Left ventricle myocardium inferior (tissue), 1 donor: ENCODE measurements around the gene CTSA. TPM values are rescaled to one million over a fixed set of nuclear protein-coding genes. Genes with fewer than 3 reads are reported as not detected.

Experiments
- DNase-seq: peaks from one replicate; pipeline ENCODE4 v3.0.0-alpha.2; 2020
- H3K27ac ChIP-seq: fragments of 200-600 bp; replicated peaks from 2 replicates; pipeline ENCODE4 v1.8.0; 2021
- H3K27me3 ChIP-seq: fragments of 200-600 bp; 2 replicates; pipeline ENCODE4 v1.8.0; 2021; ENCODE audit warnings: low read depth
- H3K36me3 ChIP-seq: fragments of 200-600 bp; 2 replicates; pipeline ENCODE4 v1.8.0; 2021
- H3K4me1 ChIP-seq: fragments of 200-600 bp; 2 replicates; pipeline ENCODE4 v1.8.0; 2021
- H3K4me3 ChIP-seq: fragments of 200-600 bp; 2 replicates; pipeline ENCODE4 v1.8.0; 2021; ENCODE audit warnings: mild to moderate bottlenecking, moderate library complexity
- H3K9me3 ChIP-seq: fragments of 200-600 bp; replicated peaks from 2 replicates; pipeline ENCODE4 v1.8.0; 2021
- intact Hi-C: fragments of 100-400 bp; cut with micrococcal nuclease; formaldehyde crosslinking; loops from one replicate; pipeline ENCODE4 v1.11.0; 2022
- total RNA-seq: library from RNA; stranded (reverse); fragmentation: NEBNext Ultra II Directional; extraction: Animal tissue kit (Norgen Biotek cat#: 25700); gene quantifications from one replicate; pipeline ENCODE4 v1.2.1, GENCODE V29; 2021
- TF ChIP-seq, protein P1 (sequence below): fragments of 200-600 bp; IDR thresholded peaks from 2 replicates; pipeline ENCODE4 v1.8.0; 2021; ENCODE audit warnings: antibody characterized with exemption, mild to moderate bottlenecking, borderline replicate concordance
- donor health status: DM: no; HTN: yes; CAD: no; lungs with severe emphysema.

The CTSA gene
- total RNA-seq, 1 donor from 2014 or later = 116 TPM

DNA sequence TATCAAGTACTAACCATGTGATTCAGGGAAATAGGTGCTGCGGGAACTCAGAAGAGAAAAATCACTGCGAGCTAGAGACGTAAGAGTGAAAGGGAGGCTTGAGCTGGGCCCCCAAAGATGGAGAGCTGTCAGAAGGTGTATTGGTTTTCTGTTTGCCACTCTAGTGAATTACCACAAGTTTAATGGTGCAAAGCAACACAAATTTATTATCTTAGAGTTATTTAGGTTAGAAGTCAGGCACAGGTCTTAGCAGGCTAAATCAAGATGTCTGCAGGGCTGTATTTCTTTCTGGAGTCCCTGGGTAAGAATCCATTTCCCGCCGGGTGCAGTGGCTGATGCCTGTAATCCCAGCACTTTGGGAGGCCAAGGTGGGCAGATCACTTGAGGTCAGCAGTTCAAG is 31.2 kb upstream of the CTSA start:
- Histone ChIP-seq H3K36me3 (no peaks in the 10 kb centered on the region), H3K9me3 (no peaks in the 10 kb centered on the region), H3K27ac (no peak overlapping the region), H3K27me3 (no peaks in the 10 kb centered on the region), H3K4me3 (no peak overlapping the region), H3K4me1 (peaks cover 38% of the 10 kb centered on the region)
- intact Hi-C loops = no loop called here
- DNase-seq = no peak
- TF ChIP-seq, protein P1, sequence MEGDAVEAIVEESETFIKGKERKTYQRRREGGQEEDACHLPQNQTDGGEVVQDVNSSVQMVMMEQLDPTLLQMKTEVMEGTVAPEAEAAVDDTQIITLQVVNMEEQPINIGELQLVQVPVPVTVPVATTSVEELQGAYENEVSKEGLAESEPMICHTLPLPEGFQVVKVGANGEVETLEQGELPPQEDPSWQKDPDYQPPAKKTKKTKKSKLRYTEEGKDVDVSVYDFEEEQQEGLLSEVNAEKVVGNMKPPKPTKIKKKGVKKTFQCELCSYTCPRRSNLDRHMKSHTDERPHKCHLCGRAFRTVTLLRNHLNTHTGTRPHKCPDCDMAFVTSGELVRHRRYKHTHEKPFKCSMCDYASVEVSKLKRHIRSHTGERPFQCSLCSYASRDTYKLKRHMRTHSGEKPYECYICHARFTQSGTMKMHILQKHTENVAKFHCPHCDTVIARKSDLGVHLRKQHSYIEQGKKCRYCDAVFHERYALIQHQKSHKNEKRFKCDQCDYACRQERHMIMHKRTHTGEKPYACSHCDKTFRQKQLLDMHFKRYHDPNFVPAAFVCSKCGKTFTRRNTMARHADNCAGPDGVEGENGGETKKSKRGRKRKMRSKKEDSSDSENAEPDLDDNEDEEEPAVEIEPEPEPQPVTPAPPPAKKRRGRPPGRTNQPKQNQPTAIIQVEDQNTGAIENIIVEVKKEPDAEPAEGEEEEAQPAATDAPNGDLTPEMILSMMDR = no peak

DNA sequence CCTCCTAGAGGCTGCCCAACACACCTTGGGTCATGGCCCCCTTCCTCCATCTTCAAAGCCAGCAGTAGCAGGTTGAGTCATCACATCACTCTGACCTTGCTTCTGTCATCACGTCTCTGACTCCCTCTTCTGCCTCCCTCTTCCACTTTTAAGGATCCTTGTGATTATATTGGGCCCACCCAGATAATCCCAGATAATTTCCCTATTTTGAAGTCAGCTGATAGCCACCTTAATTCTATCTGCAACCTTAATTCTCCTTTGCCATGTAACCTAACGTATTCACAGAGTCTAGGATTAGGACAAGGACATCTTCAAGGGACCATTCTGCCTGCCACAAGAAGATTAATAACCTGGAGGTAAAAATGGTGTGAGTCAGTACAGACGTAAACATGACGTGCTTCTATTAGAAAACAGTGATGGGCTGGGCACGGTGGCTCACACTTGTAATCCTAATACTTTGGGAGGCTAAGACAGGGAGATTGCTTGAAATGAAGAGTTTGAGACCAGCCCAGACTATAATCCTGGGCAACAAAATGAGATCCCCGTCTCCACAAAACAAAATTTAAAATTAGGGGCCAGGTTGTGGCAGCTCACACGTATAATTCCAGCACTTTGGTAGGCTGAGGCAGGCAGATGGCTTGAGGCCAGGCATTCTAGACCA is 30.4 kb upstream of the CTSA start:
- TF ChIP-seq, protein P1 = no peak
- H3K4me3 ChIP-seq = no peak overlapping the region

DNA sequence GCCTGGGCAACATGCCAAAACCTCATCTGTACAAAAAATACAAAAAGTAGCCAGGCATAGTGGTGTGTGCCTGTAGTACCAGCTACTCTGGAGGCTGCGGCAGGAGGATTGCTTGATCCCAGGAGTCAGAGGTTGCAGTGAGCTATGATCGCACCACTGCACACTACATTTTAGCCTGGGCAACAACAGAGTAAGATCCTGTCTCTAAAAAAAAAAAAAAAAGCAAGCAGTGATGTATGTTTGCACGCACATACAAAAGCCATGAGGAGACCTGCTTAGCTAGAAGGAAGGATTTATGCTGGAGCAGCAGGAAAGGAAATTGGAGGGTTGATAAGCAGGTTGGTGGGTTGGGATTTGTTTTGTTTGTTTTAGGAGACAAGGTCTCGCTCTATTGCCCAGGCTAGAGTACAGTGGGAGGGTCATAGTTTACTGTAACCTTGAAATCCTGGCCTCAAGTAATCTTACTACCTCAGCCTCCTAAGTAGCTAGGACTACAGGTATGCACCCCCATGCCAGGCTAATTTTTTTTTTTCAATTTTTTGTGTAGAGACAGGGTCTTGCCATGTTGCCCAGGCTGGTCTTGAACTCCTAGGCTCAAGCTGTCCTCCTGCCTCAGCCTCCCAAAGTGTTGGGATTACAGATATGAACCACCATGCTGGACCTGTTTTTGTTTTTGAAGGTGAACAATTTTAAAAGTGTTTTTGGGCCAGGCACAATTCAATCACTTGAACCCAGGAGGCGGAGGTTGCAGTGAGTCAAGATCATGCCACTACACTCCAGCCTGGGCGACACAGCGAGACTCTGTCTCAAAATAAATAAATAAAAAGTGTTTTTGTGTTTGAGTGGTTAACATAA is 29.7 kb upstream of the CTSA start:
- TF ChIP-seq, protein P1 = no peak
- Histone ChIP-seq H3K27me3 (no peaks in the 10 kb centered on the region), H3K27ac (no peak overlapping the region), H3K36me3 (no peaks in the 10 kb centered on the region), H3K9me3 (no peaks in the 10 kb centered on the region), H3K4me3 (no peak overlapping the region), H3K4me1 (peaks cover 23% of the 10 kb centered on the region)
- no peak for DNase-seq
- intact Hi-C loops = no loop called here

More for the DNA sequence above, 30.4 kb upstream of the CTSA start:
- intact Hi-C loops = no loop called here
- peaks cover 30% of the 10 kb centered on the region for H3K4me1 ChIP-seq
- H3K27me3 ChIP-seq = no peaks in the 10 kb centered on the region
- DNase-seq = no peak
- H3K27ac ChIP-seq = no peak overlapping the region
- no peaks in the 10 kb centered on the region for H3K36me3 ChIP-seq
- no peaks in the 10 kb centered on the region for H3K9me3 ChIP-seq

DNA sequence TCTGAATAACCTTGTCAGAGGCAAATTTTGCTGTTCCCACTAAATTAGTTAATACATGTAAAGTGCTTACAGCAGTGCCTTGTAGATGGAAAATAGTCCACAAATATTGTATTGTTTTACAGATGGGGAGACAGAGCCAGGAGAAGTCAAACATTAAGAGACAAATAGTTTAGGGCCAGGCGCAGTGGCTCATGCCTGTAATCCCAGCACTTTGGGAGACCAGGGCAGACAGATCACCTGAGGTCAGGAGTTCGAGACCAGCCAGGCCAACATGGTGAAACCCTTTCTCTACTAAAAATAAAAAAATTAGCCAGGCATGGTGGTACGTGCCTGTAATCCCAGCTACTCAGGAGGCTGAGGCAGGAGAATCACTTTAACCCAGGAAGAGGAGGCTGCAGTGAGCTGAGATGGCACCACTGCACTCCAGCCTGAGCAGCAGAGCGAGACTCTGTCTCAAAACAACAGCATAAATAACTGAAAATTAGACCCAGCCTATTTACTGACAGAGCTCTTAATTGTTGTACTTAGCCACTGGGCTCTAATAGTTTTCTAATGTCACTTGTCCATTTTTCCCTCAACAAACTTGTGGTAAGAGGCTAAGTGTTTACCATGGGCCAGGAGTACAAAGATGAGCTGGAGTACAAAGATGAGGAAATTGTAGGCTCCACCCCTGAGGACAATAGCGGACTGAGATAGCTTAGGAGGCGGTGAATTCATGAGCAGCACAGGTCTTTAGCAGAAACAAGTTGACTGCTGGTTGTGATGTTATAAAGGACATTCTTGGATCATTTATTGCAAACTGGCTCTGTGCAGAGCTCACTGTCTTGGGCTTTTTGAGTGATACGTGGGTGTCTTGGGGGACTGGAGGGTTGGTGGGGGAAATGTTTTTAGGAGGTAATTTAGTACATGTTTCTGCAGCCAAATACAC is 27.3 kb upstream of the CTSA start:
- Histone ChIP-seq H3K36me3 (no peaks in the 10 kb centered on the region), H3K4me1 (peaks cover 2% of the 10 kb centered on the region), H3K27me3 (no peaks in the 10 kb centered on the region), H3K27ac (no peak overlapping the region), H3K4me3 (no peak overlapping the region), H3K9me3 (no peaks in the 10 kb centered on the region)
- DNase-seq = no peak
- TF ChIP-seq, protein P1 = no peak
- intact Hi-C loops = no loop called here

DNA sequence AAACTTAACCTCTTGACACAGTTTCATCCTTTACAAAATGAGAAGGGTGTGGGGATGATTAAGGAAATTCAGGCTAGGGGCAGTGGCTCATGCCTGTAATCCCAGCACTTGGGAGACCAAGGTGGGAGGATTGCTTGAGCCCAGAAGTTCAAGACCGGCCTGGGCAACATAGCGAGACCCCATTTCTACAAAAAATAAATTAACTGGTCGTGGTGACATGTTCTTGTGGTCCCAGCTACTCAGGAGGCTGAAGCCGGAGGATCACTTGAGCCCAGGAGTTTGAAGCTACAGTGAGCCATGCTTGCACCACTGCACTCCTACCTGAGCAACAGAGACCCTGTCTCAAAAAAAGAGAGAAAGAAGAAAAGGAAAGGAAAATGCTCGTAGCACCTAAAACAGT is 24.7 kb upstream of the CTSA start:
- Histone ChIP-seq H3K9me3 (no peaks in the 10 kb centered on the region), H3K36me3 (no peaks in the 10 kb centered on the region), H3K27ac (no peak overlapping the region), H3K4me1 (no peaks in the 10 kb centered on the region), H3K4me3 (no peak overlapping the region), H3K27me3 (no peaks in the 10 kb centered on the region)
- intact Hi-C loops = no loop called here
- TF ChIP-seq, protein P1 = no peak
- DNase-seq = no peak
